GM12874 (cell line): ENCODE data around the gene CREBZF.

ENCODE experiments used
- TF ChIP-seq, protein P1 (sequence below): IDR thresholded peaks from 2 replicates; pipeline ENCODE4 v1.5.1; 2011; ENCODE audit warnings: low read depth, mild to moderate bottlenecking, control low read depth, low read length, moderate library complexity; ENCODE audit not compliant: insufficient read depth

Gene CREBZF

DNA sequence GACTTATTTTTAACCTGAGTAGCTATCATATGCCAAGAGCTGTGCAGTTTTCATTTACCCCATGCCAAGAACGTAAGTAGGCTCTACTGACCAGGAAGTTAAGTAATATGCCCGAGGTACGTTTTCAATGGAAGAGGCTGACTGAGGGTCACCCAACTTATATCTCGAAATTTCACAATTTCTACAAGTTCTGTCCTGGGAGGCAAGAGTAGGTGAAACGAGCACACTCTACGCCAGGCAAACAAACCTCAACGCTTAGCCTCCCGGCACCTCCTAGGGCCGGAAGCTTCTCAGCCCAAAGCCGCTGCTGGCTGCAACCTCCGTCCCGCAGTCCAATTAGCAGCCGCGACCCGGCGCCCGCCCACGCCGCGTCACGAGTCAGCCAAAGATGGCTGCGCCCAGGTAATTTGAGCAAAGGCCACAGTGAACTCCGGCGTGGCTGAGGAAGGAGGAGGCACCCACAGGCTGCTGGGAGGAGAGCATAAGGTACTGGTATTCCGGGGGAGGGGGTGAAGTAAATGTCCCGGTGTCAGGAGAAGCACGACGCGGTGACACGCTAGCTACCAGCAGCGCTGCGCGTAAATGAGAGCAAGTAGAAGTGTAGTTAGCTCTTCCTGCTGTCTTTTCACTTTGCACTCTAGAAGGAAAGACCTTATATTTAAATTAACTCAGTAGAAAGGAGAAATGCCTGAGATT is 17.2 kb downstream of the CREBZF start, which contains the start of gene TMEM126A:
TMEM126A (plus strand) TSS at position 364 of the 696 bp plus-strand sequence. CDS start 2,289 bp downstream, outside the sequence.
- TF ChIP-seq, protein P1, sequence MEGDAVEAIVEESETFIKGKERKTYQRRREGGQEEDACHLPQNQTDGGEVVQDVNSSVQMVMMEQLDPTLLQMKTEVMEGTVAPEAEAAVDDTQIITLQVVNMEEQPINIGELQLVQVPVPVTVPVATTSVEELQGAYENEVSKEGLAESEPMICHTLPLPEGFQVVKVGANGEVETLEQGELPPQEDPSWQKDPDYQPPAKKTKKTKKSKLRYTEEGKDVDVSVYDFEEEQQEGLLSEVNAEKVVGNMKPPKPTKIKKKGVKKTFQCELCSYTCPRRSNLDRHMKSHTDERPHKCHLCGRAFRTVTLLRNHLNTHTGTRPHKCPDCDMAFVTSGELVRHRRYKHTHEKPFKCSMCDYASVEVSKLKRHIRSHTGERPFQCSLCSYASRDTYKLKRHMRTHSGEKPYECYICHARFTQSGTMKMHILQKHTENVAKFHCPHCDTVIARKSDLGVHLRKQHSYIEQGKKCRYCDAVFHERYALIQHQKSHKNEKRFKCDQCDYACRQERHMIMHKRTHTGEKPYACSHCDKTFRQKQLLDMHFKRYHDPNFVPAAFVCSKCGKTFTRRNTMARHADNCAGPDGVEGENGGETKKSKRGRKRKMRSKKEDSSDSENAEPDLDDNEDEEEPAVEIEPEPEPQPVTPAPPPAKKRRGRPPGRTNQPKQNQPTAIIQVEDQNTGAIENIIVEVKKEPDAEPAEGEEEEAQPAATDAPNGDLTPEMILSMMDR, result no peak

DNA sequence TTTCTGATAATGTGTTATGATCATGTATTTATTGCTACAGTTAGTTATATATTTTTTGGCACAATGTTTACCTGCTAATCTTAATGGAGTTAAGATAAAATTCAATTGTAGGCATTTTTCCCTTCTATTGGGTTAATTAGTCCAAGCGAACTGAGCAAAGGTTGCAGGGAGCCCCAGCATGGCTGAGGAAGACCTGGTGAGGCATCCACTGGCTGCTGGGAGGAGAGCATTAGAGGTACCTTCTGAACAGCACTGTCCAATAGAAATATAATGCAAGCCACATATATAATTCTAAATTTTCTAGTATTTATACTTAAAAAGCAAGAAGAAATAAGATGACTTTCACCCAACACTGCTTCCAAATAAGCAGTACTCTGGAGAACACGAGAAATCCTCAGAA is 17.9 kb downstream of the CREBZF start:
- TF ChIP-seq, protein P1, result no peak

DNA sequence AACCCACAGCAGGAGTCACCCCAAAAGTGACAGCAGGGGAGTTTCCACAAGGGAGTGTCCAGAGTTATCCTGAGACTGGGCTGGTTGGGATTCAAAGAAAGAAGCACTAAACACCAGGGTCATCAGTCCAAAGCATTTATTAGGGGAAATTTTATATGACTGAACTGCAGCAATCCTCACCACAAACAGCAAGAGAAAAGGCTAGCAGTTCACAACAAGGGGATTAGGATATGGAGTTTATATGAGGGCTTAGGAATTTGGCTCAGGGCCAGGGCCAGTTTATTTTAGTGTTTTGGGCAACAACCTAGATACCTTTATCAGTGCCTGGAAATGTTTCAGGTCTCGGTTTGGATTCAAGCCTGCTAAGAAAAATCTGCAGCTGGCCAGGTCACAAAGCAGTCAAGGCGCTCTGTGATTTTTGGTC is 21.7 kb downstream of the CREBZF start:
- TF ChIP-seq, protein P1, result no peak

DNA sequence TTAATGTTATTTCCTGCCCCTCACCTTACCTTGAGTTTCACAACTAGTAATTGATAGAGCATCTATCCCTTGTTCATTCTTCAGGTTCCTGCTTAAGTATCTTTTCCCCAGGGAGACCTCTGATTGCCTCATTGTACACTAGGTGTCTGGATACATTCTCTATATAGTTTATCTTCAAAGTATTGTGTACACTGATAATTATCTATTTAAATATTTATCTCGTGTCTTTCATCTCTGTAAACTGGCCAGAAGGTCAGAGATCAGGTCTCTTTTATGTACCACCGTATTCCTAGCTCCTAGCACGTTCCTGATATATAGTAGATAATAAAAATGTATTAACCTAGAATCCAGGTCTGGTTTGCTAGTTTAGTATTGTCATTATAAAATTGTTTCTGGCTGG is 30.2 kb downstream of the CREBZF start:
- TF ChIP-seq, protein P1, result no peak

GRCh38 chr11:85628771-85629341 is 36.1 kb downstream of the CREBZF start:
- TF ChIP-seq, protein P1, result no peak

DNA sequence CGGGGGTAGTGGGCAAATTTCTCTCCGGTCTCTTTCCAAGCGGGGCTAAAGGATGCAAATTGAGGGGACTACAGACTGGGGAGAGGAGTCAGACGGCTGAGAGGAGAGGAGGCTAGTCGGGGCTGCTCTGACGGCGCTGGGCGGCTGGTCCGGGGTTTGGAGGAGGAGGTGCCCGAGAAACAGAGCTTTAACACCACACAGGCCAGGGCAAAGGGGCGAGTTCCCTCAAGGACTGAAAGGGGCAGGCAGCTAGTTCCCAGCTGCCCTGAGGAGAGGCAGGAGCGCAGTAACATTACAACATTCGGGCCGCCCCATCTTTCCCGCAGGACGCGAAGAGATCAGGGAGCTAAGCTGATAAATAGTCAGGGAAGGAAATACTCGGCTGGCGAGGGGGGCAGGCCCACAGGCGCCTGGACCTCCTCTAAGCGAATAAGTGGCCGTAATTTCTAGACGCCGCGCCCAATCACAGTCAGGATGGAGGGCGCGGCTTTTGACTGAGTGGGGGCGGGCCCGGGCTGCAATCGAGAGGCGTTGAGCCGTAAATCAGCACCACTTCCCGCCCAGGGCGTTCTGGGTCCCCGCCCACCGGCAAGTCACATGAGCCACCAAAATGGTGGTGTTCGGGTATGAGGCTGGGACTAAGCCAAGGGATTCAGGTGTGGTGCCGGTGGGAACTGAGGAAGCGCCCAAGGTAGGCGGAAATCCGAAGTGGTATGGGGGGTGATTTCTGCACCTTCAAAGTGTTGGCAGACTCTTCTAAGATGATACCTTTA is 36.7 kb downstream of the CREBZF start, which contains the start of gene TMEM126B:
TMEM126B (plus strand) TSS at position 596 of the 773 bp plus-strand sequence; CDS start at position 611, 15 bp downstream.
- TF ChIP-seq, protein P1, result no peak
